Liver (tissue), 3 donors: ENCODE data around the gene FOLR3.

ENCODE experiments used
- TAF1 ChIP-seq: conservative IDR thresholded peaks from 2 replicates; pipeline ENCODE4 v1.6.1; 2016; ENCODE audit warnings: antibody characterized with exemption, mild to moderate bottlenecking
- TF ChIP-seq, protein P1 (sequence below): fragments of 150-350 bp; IDR thresholded peaks from 2 replicates; pipeline ENCODE4 v1.5.1; 2017; ENCODE audit warnings: improper control_type of control experiment, low read depth, low read length; ENCODE audit not compliant: missing input control
- donor health status: healthy.
- donor health status: healthy.

- TF ChIP-seq, protein P1, sequence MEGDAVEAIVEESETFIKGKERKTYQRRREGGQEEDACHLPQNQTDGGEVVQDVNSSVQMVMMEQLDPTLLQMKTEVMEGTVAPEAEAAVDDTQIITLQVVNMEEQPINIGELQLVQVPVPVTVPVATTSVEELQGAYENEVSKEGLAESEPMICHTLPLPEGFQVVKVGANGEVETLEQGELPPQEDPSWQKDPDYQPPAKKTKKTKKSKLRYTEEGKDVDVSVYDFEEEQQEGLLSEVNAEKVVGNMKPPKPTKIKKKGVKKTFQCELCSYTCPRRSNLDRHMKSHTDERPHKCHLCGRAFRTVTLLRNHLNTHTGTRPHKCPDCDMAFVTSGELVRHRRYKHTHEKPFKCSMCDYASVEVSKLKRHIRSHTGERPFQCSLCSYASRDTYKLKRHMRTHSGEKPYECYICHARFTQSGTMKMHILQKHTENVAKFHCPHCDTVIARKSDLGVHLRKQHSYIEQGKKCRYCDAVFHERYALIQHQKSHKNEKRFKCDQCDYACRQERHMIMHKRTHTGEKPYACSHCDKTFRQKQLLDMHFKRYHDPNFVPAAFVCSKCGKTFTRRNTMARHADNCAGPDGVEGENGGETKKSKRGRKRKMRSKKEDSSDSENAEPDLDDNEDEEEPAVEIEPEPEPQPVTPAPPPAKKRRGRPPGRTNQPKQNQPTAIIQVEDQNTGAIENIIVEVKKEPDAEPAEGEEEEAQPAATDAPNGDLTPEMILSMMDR = no peak
- no peak for TF ChIP-seq TAF1
Measured at GRCh38 chr11:72120930-72121329, 14.6 kb upstream of the FOLR3 start.
